Measurements from ENCODE around the gene EGFL8. TPM values are rescaled to one million over a fixed set of nuclear protein-coding genes. Genes with fewer than 3 reads are reported as not detected.

The EGFL8 gene
- total and polyA plus RNA-seq, 9 of the 15 experiments (the other 6 are each of a cell fraction or from before 2014, with no cell fraction given), result 2.2 to 47.4 (median 14.2) TPM

DNA sequence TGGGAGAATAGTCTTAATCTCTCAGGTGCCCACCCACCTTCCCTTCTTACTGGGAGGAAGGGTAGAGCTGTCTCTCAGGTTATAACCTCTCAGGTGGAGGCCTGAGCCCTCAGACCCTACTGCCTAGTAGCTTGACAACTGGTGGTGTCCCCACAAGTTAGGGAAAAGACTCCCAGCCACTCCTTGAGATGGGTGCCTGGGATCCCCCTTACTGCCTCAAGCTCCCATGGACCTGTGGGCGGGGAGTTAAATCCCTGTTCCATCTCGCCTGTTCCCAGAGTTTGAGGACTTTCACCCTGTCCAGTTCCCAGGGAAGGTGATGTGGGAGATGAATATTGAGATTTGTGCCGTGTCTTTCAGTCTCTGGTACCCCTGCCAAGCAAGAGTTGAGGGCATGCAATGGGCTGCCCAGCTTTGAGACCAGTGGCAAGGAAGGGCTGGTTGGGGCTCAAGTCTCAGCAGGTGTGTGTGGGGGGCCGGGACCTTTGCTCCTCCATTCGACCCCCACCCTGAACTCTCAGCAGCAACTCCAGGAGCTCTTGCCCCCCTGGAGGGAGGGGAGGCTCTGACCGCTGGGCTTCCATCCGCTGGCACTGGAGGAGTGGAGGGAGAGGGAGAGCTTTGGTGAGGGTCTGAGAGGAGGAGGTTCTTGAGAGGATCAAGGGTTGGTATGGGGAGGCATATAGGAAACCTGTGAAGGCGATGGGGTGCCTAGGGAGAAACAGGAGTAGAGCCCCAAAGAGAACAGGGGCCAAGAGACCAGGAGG, 26.7 kb downstream of the EGFL8 start (continued):
- TF ChIP-seq ZNF184 (CRISPR knock-in tag; IDR thresholded peaks at IDR 0.05) (no peak), SAP30 (IDR thresholded peaks at IDR 0.05; ENCODE audit: borderline replicate concordance, insufficient read depth, low read depth, low read length, poor library complexity, severe bottlenecking) (peak; percentile 9), ZNF830 (CRISPR knock-in tag; IDR thresholded peaks at IDR 0.05) (no peak), GATAD2A (IDR thresholded peaks at IDR 0.05) (peak; percentile 65; the same call in 1 of the 2 replicates), ZNF143 (CRISPR knock-in tag; IDR thresholded peaks at IDR 0.05) (0 out of 2 replicates have a peak, but pooled peaks have one; percentile 30)
- TF ChIP-seq, protein P1, sequence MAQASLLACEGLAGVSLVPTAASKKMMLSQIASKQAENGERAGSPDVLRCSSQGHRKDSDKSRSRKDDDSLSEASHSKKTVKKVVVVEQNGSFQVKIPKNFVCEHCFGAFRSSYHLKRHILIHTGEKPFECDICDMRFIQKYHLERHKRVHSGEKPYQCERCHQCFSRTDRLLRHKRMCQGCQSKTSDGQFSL (CRISPR knock-in tag; IDR thresholded peaks at IDR 0.05), result peak; percentile 49; the same call in 1 of the 2 replicates
- TF ChIP-seq, protein P1 (tag; IDR thresholded peaks at IDR 0.05), result no peak
- TF ChIP-seq, protein P2, sequence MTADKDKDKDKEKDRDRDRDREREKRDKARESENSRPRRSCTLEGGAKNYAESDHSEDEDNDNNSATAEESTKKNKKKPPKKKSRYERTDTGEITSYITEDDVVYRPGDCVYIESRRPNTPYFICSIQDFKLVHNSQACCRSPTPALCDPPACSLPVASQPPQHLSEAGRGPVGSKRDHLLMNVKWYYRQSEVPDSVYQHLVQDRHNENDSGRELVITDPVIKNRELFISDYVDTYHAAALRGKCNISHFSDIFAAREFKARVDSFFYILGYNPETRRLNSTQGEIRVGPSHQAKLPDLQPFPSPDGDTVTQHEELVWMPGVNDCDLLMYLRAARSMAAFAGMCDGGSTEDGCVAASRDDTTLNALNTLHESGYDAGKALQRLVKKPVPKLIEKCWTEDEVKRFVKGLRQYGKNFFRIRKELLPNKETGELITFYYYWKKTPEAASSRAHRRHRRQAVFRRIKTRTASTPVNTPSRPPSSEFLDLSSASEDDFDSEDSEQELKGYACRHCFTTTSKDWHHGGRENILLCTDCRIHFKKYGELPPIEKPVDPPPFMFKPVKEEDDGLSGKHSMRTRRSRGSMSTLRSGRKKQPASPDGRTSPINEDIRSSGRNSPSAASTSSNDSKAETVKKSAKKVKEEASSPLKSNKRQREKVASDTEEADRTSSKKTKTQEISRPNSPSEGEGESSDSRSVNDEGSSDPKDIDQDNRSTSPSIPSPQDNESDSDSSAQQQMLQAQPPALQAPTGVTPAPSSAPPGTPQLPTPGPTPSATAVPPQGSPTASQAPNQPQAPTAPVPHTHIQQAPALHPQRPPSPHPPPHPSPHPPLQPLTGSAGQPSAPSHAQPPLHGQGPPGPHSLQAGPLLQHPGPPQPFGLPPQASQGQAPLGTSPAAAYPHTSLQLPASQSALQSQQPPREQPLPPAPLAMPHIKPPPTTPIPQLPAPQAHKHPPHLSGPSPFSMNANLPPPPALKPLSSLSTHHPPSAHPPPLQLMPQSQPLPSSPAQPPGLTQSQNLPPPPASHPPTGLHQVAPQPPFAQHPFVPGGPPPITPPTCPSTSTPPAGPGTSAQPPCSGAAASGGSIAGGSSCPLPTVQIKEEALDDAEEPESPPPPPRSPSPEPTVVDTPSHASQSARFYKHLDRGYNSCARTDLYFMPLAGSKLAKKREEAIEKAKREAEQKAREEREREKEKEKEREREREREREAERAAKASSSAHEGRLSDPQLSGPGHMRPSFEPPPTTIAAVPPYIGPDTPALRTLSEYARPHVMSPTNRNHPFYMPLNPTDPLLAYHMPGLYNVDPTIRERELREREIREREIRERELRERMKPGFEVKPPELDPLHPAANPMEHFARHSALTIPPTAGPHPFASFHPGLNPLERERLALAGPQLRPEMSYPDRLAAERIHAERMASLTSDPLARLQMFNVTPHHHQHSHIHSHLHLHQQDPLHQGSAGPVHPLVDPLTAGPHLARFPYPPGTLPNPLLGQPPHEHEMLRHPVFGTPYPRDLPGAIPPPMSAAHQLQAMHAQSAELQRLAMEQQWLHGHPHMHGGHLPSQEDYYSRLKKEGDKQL (CRISPR knock-in tag; IDR thresholded peaks at IDR 0.05; ENCODE audit: borderline replicate concordance), result 0 out of 2 replicates have a peak, but pooled peaks have one; percentile 86

Measured in K562 (cell line).